GM18907 (cell line): ENCODE measurements around the gene GALNT9.

Experiments
- ATAC-seq: cut with Tn5 transposase; IDR thresholded peaks from one replicate; pipeline ENCODE4 v1.9.1; 2021; ENCODE audit warnings: mild to moderate bottlenecking, moderate library complexity; ENCODE audit not compliant: unreplicated experiment

GALNT9 gene

DNA sequence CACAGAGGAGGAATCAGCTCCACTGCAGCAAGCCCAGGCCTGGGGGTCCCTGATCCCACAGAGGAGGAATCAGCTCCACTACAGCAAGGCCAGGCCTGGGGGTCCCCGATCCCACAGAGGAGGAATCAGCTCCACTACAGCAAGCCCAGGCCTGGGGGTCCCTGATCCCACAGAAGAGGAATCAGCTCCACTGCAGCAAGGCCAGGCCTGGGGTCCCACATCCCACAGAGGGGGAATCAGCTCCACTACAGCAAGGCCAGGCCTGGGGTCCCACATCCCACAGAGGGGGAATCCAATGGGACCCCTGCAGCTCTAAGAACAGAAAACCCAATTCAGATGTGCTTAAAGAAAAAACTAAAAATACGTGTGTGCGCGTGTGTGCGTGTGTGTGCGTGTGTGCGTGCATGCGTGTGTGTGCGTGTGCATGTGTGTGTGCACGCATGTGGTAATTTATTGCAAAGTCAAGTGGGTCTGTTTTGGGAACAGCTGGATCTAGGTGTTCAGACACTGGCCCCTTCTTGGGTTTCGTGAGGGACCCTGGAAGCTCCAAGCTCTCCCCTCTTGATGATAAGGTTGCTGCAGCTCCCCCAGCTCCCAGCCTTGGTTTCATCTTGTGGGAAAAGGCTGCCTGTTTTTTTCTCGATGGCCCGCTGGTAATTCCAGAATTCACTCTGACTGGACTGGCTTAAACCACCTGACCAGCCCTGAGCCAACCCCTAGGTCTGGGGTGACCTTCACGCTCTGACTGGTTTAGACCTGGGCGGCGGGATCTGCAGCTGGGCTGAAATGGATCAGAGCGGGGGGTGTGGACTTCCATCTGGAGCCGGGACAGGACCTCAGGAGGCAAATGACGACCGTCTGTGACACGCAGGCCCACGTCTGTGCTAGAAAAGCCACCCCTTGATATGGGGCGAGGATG lies 47.1 kb downstream of the GALNT9 start:
- no peak for ATAC-seq

DNA sequence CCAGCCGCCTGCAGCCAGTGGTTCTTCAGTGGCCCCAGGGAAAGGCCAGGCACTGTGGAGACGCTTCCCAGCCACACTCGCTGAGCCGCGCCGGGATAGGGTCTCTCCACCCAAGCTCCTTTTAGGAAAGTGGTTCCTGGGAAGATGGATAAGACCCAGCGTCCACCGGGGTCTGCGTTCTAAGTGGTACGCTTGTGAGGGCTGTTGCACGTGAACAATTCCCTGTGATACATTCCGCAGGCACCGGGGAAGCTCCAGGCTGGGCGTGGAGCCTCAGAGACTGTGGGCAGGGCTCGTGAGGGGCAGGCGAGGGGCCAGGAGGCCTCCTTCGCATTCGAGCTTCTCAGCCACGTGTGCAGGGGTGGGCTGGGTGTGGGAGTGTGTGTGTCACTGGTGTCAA lies 48.4 kb downstream of the GALNT9 start:
- ATAC-seq: no peak

DNA sequence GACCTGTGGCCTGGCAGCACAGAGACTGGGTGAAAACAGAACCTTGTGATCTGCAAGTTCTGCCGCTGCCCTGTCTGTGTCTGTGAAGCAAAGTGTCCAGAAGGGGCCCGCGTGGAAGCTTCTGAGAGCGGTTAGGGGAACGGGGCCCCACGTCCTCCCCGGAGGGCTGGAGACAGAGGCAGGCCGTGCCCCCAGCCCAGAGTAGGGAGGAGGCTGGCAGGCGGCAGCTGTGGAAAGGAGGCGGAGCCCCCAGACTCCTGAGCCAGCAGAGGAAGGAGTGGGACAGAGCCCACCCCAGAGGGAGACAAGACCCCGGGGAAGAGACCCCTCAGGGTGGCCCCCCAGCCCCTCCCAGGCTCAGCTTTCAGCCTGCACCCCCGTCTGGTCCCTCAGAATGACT lies 49.0 kb downstream of the GALNT9 start:
- no peak for ATAC-seq

DNA sequence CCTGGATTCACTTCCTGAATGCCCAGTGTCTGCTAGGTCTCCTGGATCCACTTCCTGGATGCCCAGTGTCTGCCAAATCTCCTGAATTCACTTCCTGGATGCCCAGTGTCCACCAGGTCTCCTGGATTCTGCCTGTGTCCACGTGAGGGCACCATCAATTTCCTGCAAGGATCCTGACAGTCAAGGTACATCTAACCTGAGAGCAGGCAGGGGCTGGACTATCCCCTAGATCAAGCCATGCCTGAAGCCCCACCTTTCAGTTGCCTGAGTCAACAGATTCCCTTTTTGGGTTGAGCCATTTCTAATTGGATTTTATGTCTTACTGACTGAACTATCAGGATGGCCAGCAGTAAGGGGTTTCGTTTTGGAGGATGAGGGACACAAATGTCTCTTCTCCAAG lies 49.5 kb downstream of the GALNT9 start:
- no peak for ATAC-seq

DNA sequence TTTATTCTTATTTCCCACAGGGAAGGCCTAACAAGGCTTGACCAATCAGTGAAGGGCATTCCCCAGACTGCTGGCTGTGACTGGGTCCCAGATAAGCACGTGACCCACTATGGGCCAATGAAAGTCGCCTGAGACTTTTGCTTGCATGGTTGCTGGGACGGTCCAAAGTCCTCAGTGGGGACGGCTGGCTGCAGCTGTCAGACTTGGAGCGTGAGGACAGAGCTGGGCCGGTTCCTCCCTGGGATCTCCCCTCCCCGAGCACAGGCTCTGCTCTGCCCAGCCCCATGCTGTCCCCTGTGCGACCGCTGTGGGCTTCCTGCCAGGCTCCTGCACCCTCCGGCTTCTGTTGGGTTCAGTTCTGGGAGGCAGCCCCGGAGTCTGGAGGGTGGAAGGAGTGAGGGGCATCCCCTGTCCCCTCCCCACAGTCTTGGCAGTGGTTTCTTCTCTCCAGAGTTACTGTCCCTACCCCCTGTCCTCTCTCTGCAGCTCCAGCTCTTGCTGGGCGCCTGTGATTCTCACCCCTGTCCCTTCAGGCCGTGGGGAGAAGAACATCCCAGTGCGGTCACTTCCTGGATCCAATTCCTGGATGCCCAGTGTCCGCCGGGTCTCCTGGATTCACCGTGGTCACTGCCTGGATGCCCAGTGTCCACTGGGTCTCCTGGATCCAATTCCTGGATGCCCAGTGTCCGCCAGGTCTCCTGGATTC lies 50.1 kb downstream of the GALNT9 start:
- ATAC-seq: no peak

DNA sequence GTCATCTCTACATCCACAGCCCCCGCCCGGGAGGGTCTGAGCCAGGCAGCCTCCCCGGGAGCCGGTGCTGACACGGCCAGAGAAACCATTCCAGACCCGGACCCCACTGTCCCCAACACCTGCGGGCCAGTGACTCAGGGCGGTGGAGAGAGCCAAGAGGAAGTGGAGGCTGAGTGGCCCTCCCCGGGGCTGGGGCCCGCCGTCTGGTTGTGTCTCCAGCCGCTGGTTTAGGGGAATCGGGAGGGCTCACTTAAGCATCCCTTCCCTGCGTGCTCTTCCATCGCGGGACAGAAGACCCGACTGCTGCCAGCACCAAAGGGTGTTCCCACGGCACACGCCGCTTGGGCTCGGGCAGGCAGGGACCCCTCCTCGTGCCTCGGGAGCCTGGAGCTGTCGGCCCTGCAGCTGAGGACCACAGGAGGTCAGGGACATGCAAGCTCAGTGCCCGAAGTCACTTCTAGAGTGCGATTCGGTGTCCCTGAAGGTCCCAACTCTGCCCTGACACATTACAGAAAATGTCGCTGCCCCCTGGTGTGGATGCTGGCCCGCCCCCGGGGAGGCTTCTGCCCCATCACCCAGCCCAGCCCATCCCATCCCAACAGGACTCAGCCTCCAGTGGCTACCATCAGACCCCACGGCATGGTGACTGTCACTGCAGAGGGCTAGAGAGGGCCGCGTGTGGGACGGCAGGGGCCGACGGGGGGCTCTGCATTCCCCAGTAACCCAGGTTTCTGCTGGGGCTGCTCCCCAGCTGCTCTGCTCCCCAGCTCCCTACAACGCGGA lies 50.8 kb downstream of the GALNT9 start:
- no peak for ATAC-seq

DNA sequence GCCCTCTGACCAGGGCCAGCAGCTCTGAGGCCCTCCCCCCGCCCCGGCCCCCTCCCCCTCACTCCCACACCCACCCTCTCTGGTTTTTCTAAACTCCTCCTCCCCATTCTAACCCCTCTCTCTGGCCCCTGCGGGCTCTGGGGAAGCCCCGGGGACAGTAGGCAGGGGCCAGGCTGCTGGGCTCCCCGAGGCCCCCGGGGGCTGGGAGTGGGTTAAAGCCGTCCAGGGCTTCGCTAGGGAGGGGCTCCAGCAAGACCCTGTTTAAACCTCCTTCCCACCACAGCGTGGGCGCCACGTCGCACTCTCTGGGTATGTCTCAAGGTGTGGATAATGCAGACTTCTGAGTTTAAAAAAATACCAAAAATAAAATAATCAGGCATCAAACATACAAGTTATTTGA lies 51.4 kb downstream of the GALNT9 start:
- no peak for ATAC-seq

DNA sequence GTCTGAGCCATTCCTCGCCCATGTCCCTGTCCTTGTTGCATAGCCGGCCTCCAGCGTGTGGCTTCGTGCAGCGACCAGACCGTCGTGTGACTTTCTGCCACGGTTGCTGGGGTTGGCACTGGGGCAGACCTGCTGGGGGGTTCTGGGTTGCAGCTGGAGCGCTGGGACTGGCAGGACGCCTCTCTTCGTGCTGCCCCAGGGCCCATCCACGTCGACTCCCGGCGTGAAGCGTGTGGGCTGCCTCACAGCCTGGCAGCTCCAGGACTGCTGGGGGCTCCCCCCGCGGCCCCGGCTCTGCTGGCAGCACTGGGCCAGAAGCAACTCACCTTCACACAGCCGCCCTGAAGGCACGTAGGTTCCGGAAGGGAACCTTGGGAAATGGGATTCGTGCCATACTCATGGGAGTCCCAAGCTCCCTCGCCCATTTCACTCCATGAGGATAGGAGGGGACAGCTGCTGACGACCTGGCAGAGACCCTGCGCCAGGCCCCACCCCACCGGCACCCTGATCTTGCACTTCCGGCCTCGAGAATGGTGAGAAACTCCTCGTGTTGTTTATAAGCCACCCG lies 51.9 kb downstream of the GALNT9 start:
- no peak for ATAC-seq

DNA sequence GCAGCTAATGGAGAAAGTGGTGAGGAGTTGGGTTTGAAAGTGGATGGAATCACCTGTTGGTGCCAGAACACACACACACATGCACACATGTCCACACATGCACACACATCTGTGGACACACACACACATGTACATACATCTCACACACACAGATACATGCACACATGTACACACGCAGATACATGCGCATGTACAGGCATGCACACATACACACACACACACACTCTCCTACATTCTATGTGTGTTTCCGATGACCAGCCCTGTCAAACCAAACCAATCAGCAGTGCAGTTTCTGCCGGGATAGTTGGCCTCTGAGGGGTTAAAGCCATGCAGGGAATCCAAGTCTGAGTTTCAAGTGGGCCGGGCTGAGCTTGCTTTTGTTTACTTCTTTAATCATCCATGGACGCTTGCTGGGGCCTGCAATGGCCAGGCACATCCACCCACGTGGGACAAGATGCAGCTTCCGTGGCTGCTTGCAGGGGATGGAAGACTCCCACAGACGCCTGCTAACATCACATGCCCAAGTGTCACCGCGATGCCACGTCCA lies 52.5 kb downstream of the GALNT9 start:
- ATAC-seq: no peak

DNA sequence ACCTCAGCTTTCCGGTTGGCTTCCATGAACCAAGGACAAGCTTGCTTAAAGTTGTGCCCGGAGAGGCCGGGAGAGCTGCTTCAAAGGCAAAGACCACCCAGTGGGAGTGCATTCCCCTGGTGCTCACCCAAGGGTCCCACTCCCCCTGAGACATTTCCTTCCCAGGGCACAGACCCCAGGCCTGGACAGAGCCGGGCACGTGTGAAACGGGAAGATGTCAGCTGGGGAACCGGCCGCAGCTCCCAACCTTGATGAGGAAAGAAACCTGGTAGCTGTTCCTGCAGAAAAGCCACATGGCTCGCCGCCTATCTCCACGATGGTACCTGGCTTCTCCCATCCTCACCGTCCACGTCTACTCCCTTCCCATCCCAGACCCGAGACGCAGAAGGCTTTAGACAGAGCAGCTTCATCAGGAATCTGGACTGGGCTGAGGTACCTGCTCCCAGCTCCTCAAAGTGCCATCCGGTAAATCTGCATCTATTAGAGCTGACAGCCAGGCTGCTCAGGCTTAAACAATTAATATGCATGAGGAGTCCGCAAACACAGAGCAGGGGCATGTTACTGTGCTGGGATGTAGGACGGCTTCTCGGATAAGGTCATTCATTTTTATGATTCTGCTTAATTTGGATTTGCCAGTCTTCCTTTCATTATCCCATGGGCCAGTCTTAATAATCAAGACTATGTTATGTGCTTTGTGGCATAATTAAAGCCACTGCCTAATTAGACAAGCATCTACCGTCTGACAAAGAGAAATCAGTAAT lies 53.1 kb downstream of the GALNT9 start:
- no peak for ATAC-seq

DNA sequence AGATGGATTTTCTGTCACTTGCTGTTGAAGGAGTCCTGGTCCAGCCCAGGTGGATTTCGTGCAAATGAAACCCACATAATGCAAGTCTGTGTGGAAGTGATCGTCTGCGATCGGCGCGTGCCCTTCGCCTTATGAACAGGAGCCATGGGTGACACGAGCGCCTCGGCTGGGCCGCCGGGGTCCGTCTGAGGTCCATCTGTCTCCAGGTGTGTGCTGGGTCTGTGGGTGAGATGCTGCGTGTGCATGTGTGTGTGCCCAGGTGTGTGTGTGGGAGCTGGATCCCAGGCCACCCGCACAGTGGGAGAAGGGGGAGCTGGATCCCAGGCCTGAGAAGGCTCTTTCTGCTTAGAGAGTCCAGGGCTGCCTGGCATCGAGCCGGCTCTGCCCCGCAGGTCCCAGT lies 53.8 kb downstream of the GALNT9 start:
- no peak for ATAC-seq

DNA sequence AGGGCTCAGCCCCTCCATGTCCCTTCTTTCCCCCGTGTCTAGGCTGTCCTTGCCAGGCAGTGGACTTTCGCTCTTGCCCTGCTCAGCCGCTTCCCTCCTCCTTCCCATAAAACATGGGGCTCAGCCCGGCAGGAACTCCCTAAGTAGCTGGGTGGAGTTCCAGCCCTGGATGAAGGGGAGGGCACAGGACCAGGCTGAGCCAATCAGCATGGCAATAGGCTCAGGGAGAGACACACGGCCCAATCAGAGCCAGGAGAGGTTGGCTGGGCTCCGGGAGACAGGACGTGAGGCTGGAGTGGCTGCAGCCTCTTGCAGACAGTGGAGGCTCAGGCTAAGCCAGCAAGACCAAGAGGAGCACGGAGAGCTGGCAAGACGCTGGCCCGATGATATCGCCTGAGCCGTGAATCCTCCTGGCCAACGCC lies 54.3 kb downstream of the GALNT9 start:
- ATAC-seq: no peak

DNA sequence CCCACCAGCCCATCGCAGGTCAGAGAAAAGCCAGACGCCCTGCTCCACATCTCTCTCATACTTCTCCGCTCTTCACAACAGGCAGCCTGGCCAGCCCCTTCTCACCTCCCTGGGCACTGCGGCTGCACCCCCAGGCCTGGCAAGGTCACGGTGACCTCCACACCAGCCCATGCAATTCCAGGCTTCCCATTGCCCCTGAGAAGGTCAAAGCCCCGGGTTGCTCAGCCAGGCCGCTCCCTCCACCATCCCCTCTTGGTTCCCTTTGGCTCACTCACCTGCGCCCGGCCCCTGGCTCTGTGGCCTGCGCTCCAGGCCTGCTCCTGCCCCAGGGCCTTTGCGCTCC lies 55.4 kb downstream of the GALNT9 start:
- ATAC-seq: no peak

DNA sequence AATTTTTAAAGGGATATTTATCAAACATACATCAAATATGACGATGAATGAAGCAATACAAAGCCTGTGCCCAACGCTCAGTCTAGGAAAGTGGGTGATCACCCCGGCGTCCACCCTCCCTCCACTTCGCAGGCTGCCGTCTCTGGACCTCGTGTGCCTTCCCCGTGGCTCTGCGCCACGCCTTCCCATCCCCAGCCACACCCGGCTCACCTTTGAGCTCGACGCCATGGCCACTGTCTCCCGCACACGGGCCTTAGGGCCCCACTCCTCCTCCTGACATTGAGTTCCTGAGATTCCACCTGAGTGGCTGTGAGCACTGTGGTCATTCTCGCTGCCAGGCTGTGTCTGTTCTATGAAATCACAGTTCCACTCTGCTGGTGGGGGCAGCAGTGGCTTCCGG lies 56.7 kb downstream of the GALNT9 start:
- ATAC-seq: no peak

DNA sequence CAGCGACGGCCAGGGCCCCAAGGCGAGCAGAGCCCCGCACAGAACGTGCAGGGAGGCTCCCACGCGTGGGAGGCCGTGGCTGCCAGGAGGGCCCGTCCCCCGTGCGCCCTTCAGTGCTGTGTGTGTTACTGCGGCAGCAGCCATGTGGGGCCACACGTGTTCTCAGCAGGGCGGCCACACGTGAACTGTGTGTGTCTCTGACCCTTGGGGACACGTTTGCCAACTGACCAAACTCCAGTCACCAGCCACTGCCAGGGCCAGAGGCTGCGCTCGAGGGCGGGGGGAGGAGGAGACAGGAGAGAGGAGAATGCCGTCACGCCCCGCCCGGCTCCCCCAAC lies 57.7 kb downstream of the GALNT9 start:
- ATAC-seq: no peak

DNA sequence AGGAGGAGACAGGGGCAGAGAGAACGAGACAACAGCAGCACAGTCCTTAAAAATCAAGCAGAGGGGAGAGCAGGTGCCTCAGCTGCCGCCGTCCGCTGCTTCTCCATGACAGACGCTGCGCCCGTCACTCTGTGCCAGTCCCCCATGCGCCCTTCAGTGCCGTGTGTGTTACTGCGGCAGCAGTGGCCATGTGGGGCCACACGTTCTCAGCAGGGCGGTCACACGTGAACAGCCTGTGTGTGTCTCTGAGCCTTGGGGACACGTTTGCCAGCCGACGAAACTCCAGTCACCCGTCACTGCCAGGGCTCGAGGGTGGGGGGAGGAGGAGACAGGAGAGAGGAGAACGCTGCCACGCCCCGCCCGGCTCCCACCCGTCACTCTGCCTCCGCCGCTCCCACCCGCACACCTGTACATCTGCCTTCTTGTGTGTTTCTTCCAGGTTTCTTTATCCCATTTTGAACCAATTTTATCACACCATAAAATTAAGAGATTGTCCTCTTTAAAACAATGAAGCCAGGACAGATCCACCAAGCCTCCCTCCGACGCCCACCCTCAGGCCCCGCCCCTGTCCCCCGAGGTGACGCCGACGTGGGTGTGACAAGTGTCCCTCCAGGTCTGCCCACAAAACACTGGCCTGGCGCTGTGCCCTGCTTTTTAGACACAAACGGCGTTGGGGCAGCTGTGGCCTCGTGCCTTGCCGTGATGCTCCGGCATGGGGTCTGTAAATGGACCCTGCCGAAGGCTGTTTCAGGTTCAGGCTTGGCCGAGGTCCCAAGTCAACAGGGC lies 58.2 kb downstream of the GALNT9 start:
- ATAC-seq: no peak

DNA sequence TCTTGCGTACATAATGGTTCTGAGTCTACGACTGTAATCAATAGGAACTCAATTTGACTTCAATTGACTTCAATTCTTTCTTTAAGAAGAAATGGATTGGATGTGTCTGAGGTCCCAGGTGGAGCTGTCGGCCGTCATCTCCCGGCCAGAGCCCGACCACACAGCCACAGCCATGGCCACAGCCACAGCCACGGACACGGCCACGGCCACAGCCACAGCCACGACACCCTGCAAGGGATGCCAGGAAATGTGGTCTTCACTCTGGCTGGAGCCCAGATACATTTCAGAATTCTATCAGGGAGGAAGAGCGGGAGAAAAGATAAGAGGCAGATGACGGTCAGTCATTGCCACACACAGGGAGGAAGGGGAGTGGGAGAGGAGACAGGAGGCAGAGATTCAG lies 58.9 kb downstream of the GALNT9 start:
- ATAC-seq: no peak

DNA sequence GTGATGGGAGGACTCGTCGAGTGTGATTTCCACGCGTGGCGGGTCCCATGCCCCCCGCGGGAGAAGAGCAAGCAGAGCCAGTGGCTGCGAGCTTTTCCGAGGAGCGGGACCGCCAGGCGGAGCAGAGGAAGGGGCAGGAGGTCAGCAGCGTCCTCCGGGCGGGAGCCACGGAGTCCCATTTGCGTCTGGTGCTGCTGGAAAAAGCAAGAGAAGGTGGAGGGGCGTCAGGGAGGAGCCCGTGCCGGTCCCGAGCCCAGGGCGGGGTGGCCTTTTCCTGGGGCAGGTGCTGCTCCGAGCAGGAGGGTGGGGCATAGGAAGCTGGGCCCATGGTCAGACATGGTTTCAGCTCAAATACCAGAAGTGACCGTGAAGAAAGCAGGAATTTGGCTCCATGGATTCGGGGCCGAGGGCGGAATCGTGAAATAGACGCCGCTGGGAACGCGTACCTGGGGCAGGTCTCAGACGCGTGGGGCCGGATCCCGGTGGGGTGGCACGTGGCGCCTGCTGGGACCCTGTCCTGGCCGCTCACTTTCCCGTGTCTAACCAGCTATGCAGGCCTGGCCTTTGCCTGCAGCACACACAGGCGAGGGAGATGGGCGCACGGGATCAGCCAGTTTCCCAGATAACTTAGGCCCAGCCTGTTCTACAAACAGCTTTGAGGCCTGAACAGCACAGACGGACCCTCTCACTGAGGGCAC lies 60.0 kb downstream of the GALNT9 start:
- no peak for ATAC-seq

DNA sequence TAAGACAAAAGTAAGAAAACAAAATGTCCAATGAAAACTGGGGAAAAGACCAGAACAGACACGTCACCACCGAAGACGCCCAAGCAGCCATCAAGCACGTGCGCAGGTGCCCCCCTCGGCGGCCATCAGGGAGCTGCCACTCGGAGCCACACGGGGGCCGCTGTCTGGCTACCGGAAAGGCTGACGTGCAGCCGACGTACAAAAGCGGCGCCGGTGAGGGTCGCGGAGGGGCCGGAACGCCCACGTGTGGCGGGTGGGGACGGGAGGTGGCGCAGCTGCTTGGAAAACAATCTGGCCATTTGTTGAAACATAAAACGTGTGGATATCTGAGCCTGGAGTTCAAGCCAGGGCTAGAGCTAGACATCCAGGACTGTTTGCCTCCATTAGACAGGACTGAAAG lies 60.7 kb downstream of the GALNT9 start:
- no peak for ATAC-seq
